HK-2 (cell line): ENCODE results near the gene SARM1.

Source experiments
- DNase-seq: peaks from one replicate; pipeline ENCODE4 v3.0.0-alpha.2; 2018; ENCODE audit not compliant: unreplicated experiment

The SARM1 gene

DNA sequence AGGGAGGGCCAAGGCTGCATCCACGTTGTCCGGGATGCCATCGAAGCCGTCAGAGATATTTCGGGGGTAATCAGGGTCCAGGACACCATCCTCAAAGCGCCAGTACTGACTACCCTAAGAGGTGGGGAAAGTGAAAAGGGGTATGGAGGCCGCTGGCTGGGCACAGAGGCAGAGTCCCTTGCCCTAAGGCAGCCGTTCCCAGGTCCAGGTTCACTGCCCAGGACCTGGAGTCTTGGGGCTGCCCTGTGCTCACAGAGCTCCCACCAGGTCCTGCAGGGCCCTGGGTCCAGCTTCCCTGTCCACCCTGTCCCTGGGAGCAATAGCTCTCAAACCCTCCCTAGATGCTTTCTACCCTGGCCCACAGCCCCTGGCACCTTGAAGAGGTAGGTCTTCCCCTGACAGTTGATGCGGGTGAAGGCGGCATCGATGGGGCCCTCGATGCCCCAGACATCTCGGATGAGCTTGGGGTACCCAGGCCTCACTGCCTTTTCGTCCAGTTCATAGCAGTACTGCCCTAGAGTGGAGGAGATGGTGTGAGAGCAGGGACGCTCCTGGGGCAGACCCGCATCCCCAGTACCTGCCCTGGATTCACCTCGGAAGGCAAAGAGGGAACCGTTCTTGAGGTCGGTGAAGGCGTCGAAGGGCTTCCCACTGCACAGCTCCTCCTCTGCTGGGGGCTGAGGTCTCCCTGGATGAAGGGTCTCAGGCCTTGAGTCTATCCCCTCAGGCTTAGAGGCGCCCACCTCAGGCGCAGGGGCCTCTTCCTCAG is 2.4 kb upstream of the SARM1 start:
- DNase-seq, result no peak

DNA sequence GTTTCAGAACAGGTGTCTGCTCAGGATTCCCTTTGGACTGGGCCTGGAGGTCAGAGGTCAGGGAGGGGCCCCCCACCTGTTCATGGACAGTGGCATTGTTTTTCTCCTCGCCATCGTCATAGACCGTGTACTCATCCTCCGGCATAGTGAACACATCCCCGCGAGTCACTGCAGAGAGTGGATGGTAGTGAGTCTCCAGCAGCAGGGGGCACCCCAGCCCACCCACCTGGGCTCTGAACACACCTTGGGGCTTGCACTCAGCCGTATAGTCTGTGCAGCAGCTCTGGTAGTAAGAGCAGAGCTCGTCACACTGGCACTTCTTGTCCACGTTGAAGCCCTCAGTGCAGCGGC is 1.8 kb upstream of the SARM1 start:
- no peak for DNase-seq

DNA sequence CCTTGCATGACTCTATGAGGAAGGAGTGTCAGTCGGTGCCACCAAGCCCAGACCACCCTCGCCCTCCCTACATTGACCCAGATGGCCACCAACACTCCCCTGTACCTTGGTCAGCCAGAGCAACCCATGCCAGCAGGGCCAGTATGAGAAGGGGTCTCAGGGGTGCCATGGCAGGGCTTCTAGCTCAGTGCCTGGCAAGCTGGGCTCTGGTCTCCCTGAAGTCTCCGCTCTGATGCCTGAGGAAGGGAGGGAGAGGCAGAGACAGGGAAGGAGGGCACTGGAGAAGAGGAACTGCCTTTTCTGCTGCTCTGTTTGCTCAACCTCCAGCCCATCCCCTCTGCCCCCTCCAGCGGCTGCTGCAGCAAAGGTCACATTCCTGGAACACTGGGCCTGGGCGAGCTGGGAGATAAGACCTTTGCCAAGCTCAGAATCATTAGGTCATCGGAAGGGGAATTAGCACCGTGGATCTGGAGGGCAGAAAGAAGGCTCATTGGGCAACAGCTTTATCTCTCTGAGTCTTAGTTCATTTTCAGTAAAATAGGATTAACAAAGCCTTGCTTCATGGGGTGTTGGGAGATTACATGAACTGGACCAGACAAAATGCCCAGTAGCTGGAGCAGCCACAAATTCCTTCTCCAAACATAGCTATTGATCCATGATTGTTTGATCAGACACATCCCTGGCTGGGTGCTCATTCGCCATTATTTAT is 1.3 kb upstream of the SARM1 start, which contains the start of gene VTN:
Gene VTN (minus strand): TSS at position 273 of the 709 bp plus-strand sequence. CDS start 104 bp downstream, at position 169.
- DNase-seq, result no peak

- DNase-seq, result no peak
Measured at GRCh38 chr17:28370744-28371103, 770 bp upstream of the SARM1 start.

DNA sequence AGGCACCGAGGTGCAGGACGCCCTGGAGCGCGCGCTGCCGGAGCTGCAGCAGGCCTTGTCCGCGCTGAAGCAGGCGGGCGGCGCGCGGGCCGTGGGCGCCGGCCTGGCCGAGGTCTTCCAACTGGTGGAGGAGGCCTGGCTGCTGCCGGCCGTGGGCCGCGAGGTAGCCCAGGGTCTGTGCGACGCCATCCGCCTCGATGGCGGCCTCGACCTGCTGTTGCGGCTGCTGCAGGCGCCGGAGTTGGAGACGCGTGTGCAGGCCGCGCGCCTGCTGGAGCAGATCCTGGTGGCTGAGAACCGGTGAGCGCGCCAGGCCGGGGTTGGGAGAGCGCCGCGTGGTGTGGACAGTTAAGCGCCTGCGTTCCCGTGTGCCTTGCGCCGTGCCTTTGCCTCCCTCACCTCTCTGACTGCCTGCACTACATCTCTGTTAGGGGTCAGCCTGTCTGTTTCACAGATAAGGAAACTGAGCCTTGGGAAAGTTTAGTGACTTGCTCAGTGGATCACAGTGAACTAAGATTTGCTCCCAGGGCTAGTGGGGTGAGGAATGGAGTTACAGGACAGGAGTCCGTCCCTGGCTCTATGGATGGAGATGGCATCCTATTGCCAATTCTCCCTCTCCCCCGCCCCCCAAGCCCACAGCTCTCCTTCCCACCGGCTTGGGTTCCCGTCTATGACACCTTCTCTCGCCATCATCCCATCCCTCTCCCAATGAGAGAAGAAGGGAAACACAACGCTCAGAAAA is 880 bp downstream of the SARM1 start:
- DNase-seq, result no peak

GRCh38 chr17:28372945-28373274 is 1.4 kb downstream of the SARM1 start:
- no peak for DNase-seq

DNA sequence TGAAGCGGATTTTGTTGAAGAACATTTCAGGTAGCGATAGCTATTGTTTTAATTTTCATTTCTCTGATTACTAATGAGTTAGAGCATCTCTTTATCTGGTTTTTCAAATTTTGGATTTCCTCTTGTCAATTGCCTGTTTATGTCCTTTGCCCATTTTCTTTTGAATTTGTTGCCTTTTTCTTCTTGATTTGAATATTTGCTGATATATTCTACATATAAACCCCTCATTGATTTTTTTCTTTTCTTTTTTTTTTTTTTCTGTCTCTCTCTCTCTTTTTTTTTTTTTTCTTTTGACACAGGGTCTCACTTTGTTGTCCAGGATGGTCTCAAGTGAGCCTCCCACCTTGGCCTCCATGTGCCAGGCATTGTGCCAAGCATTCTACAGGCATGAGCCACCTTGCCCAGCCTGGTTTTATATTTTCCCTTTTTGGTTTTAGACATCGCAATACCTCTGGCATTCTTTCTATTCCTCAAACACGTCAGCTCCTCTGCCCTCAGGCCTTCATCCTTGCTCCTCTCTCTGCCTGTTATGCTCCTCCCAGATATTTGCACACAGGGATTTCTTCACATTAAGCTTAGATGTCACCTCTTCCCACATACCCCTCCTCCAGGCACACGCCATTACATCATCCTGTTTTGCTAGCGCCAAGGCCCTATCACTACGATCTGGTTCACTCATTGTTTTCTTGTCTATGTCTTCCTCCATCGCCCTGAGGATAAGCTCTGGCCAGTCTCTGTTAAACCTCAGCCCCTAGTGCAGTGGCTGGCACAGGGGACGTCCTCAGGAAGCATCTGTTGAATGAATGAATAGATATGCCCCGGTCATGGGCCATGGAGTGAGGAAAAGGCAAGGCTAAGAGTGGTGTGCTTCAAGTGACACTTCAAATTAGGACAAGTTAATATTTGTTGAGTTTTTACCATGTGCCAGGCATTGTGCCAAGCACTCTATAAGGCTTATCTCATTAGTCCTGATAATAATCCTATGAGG is 8.6 kb downstream of the SARM1 start:
- DNase-seq, result no peak

GRCh38 chr17:28381141-28381825 is 9.8 kb downstream of the SARM1 start:
- no peak for DNase-seq

DNA sequence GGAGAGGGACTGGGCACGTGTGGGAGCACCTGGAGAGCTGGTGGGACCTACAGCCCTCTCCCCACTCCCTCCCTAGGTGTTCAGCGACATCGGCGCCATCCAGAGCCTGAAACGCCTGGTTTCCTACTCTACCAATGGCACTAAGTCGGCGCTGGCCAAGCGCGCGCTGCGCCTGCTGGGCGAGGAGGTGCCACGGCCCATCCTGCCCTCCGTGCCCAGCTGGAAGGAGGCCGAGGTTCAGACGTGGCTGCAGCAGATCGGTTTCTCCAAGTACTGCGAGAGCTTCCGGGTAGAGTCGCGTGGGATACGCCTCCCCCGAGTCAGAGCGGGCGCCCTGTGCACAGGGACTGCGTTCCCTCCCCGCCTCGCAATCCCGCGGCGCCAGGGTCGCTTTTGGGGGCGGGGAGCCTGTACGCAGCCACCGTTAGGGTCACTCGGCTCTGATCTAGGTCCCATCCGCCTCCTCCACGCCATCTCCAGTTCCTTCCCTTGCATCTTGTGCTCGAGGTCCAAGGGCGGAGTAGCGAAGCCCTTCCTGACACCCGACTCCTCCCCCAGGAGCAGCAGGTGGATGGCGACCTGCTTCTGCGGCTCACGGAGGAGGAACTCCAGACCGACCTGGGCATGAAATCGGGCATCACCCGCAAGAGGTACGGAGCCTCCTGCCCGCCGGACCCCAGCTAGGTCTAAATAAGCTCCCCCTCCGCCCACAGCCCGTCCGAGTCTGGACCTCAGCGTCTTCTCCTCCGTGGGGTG is 13.0 kb downstream of the SARM1 start:
- no peak for DNase-seq

- no peak for DNase-seq
Measured at GRCh38 chr17:28385037-28385400, 13.5 kb downstream of the SARM1 start.

DNA sequence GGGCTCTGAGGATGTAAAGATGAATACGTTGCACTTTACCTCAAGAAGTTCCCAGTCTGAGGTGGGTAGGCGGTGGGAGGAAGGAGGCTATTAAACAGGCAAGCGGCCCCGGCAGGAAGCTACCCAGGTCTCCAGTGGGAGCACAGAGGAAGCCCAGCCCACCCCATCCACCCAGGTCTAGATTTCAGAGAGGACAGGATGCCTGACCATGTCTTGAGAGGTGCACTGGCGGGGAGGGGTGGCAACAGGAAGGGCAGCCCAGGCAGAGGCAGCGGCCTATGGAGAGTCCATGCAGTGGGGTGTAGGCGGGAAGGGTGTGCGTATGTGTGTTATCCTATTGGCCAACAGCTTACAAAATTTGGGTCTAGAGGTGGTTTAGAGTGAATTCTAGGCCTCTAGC is 13.9 kb downstream of the SARM1 start:
- DNase-seq, result no peak

DNA sequence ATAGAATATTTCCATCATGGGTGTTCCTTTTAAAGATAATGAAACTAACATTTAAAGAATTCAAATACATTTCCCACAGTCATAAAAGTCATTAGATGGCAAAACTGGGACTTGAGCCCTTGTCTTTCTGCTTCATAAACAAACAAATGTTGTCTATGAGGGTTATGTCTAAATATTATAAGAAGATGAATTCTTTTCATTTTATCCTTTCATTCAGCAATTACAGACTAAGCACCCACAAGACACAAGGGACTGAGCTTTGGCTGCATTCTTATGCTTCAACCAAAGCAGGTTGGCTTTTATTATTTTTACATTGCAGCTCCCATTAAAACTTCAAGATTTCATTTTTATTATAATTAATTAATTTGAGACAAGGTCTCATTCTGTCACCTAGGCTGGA is 14.9 kb downstream of the SARM1 start:
- no peak for DNase-seq

GRCh38 chr17:28388106-28388505 is 16.6 kb downstream of the SARM1 start:
- no peak for DNase-seq

DNA sequence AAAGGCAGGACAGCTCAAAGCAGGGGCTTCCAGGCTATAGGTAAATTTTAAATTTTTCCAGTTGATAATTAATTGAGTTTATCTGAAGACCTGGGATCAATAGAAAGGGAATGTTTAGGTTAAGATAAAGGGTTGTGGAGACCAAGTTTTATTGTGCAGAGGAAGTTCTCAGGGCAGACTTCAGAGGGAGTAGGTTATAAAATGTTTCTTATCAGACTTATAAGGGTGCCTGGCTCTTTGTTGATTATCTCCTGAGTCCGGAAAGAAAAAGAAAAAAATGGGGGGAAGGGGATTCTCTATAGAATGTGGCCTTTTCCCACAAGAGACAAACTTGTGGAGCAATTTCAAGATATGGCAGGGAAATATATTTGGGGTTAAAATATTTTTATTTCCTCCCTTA is 18.6 kb downstream of the SARM1 start:
- DNase-seq, result no peak

GRCh38 chr17:28390563-28390962 is 19.1 kb downstream of the SARM1 start:
- no peak for DNase-seq

DNA sequence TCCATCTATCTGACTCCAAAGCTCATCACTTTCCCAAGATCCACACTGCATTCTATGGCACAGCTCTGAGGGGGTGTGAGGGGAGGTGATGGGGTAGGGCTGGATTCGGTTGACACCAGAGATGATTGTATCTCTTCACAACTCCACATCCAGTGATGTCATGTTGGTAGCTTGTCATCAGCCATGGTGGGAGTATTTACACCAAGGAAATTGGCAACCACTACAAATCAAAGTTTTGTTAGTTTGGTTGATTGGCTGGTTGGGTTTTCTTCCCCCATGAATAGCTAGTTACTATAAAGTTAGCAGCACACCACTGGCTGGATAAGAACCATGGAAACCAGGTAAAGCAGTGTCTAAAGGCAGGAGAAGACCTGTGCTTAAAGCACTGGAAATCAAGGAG is 19.5 kb downstream of the SARM1 start:
- DNase-seq, result no peak

DNA sequence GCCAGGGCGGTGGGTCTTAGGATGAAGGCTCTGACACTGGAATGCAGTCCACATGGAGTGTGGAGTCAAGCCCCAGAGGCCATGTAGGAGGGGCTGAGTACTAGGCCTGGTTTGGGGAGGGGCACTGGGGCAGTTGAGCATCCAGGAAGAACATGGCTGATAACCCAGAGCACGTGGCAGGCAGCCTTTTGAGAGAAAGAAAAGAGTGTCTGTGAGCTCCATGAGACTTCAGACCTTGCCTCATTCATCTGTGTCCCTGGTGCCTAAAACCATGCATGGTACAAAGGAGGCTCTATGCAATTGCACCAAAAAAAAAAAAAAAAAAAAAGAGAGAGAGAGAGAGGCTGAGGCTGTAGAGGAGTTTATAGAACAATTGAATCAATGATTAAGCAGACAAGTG is 19.9 kb downstream of the SARM1 start:
- no peak for DNase-seq

DNA sequence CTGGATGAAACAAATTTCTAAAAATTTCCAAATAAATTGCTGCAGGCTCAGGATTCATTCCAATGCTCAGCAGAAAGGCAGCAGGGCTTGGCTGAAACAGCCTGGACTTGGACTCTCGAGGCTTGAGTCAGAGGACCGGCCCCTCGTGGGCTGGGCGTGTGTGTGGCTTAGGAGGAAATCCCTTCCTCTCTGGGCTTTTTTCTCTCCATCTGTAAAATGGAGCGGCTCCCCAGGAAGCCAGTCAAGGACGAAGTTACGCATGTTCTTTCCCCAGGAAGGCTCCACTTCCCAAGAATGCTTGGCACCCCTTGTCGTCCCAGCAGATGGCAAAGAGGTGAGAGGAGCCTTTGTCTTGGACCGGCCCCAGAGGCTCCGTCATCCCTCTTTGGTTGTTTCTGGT is 21.0 kb downstream of the SARM1 start:
- no peak for DNase-seq

- no peak for DNase-seq
Measured at GRCh38 chr17:28394337-28395116, 23.0 kb downstream of the SARM1 start.

GRCh38 chr17:28395426-28395825 is 23.9 kb downstream of the SARM1 start:
- no peak for DNase-seq
